Brain microvascular endothelial cell (primary cell): Measurements from ENCODE around the gene DLG2.

ENCODE experiments used
- DNase-seq: peaks from one replicate; pipeline ENCODE4 v3.0.0-alpha.2; 2020
- H3K27ac ChIP-seq: fragments of 250-450 bp; sonication (Bioruptor Pico); 2 replicates; pipeline ENCODE4 v1.5.1; 2020; ENCODE audit warnings: mild to moderate bottlenecking, moderate library complexity
- H3K27me3 ChIP-seq: fragments of 250-450 bp; sonication (Bioruptor Pico); replicated peaks from 2 replicates; pipeline ENCODE4 v1.5.1; 2020; ENCODE audit warnings: mild to moderate bottlenecking
- H3K36me3 ChIP-seq: fragments of 250-450 bp; sonication (Bioruptor Pico); replicated peaks from 2 replicates; pipeline ENCODE4 v1.5.1; 2020; ENCODE audit warnings: mild to moderate bottlenecking
- H3K4me3 ChIP-seq: 2 replicates; pipeline ENCODE4 v1.5.1; 2011; ENCODE audit warnings: low read depth, mild to moderate bottlenecking, control low read depth, low read length, moderate library complexity
- in situ Hi-C: cut with HindIII; loops from 2 replicates; pipeline ENCODE4 v1.10.0; 2017; ENCODE audit warnings: low sequenced_read_pairs, low pct_ligation_motif_present
- TF ChIP-seq, protein P1 (sequence below): IDR thresholded peaks from 2 replicates; pipeline ENCODE4 v1.5.1; 2011; ENCODE audit warnings: low read depth, mild to moderate bottlenecking, moderate library complexity, low read length, control low read depth, inconsistent platforms; ENCODE audit errors: missing control alignments

DLG2 gene

DNA sequence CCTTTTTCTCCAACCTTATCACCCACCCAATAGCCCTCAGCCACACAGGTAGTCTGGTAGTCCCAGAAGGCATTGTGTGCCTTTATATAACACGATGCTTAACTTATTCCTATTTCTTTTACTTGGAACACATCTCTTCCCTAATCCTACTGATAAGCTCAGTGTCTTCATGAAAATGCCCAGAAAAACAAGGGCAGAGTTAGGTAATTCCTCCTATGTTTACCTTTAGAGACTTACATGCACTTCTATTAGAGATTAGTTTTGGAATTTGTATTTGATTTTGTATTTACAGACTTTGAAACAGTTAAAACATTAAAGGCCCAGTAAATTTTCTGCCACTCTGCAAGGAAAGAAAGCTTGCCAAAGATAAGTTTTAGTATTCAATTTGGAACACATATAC, 1703.2 kb downstream of the DLG2 start:
- H3K4me3 ChIP-seq: no peak overlapping the region
- no peak overlapping the region for H3K27ac ChIP-seq
- in situ Hi-C loops: no loop called here
- no peaks in the 10 kb centered on the region for H3K36me3 ChIP-seq
- DNase-seq: no peak
- TF ChIP-seq, protein P1, sequence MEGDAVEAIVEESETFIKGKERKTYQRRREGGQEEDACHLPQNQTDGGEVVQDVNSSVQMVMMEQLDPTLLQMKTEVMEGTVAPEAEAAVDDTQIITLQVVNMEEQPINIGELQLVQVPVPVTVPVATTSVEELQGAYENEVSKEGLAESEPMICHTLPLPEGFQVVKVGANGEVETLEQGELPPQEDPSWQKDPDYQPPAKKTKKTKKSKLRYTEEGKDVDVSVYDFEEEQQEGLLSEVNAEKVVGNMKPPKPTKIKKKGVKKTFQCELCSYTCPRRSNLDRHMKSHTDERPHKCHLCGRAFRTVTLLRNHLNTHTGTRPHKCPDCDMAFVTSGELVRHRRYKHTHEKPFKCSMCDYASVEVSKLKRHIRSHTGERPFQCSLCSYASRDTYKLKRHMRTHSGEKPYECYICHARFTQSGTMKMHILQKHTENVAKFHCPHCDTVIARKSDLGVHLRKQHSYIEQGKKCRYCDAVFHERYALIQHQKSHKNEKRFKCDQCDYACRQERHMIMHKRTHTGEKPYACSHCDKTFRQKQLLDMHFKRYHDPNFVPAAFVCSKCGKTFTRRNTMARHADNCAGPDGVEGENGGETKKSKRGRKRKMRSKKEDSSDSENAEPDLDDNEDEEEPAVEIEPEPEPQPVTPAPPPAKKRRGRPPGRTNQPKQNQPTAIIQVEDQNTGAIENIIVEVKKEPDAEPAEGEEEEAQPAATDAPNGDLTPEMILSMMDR: no peak
- H3K27me3 ChIP-seq: no peaks in the 10 kb centered on the region

DNA sequence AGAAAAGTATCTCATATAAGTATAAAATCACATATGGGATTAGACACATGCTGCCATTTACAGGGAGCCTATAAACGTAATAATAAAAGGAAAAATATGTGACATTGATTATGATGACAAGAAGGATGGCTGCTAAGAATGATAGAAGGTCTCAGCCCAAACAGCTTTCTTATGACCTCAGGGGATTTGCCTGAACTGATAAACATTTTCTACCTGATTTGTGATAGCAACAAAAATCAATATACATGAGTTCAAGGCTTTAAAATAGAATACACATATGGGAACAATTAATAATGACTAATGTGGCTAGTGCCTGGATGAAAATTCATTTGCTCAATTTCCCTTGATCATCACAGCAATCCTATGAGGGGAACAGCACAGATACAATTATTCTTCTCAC, 1704.2 kb downstream of the DLG2 start:
- Histone ChIP-seq H3K27me3 (no peaks in the 10 kb centered on the region), H3K36me3 (no peaks in the 10 kb centered on the region), H3K27ac (no peak overlapping the region), H3K4me3 (no peak overlapping the region)
- DNase-seq: no peak
- TF ChIP-seq, protein P1: no peak
- in situ Hi-C loops: no loop called here

DNA sequence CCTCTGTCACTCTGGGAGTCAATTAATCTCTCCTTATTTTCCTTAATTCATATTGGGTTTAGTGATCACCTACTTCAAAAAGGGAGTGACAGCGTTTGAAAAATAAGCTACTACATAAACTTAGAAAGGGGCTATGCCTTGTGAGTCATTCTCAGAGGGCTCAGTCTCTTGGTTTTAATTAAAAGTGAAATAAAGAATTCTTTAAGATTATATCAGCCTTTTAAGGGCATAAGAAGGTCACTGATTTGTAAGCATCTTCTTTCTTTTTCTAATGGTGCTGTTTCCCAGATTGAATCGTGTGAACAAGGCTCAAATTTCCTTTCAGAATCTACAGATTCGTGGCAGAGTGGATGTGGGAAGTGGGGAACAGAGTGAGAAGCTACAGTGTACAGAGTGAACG, 1704.8 kb downstream of the DLG2 start:
- Histone ChIP-seq H3K27ac (no peak overlapping the region), H3K36me3 (no peaks in the 10 kb centered on the region), H3K27me3 (no peaks in the 10 kb centered on the region), H3K4me3 (no peak overlapping the region)
- no peak for DNase-seq
- TF ChIP-seq, protein P1: no peak
- in situ Hi-C loops: no loop called here

DNA sequence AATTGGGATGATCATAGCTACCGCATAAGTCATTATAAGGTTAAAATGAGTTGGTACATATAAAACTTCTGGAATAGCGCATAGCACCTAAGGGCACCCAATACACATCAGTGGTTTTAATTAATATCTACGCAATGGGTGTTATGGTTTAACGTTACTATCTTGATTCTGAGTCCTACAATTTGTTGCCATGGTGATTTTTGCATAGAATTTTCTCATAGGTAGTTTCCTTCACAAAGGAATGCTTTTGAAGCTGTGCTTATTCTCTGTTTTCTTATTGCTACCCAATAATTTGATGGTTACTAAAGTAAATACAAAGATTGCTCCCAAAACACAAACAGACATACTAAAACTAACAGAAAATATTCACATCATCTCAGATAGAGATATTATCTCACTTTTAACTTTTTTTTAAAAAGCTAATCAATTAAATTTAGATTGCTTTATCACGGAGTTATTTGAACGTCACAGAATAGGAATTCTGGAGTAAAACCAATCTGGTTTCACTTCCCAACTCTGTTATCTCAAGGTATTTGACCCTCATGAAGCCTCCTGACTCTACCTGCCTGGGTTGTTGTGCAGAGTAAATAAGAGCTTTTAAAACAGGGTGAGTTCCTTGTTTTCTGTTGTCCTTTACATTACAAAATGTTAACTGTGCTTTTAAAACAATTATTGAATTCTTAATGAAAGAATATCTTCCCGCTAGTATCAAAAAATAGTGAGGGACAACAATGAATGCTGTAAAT, 1705.5 kb downstream of the DLG2 start:
- TF ChIP-seq, protein P1: no peak
- H3K36me3 ChIP-seq: no peaks in the 10 kb centered on the region
- no peak overlapping the region for H3K27ac ChIP-seq
- no peak for DNase-seq
- no peak overlapping the region for H3K4me3 ChIP-seq
- in situ Hi-C loops: no loop called here
- H3K27me3 ChIP-seq: no peaks in the 10 kb centered on the region

DNA sequence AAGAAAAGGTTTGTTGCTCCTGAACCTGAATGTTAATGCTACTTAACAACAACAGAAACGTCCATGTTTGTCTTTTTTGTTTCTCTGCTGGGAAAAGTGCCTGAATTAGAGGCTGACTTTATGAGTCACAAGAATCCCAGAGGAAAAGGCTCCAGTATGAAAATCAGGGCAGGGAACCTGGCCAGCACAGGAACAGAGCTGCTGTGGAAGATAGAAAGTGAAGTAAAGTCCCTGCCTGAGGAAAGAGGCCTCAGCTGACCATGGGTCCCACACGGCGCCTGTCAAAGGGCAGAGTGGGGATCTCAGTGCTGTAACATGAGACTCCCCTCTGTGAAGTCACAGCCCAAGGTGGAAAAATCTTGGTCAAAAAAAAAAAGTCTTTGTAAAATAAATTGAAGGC, 1708.7 kb downstream of the DLG2 start:
- no peak overlapping the region for H3K4me3 ChIP-seq
- in situ Hi-C loops: no loop called here
- no peak overlapping the region for H3K27ac ChIP-seq
- DNase-seq: no peak
- H3K27me3 ChIP-seq: no peaks in the 10 kb centered on the region
- TF ChIP-seq, protein P1: no peak
- H3K36me3 ChIP-seq: no peaks in the 10 kb centered on the region

DNA sequence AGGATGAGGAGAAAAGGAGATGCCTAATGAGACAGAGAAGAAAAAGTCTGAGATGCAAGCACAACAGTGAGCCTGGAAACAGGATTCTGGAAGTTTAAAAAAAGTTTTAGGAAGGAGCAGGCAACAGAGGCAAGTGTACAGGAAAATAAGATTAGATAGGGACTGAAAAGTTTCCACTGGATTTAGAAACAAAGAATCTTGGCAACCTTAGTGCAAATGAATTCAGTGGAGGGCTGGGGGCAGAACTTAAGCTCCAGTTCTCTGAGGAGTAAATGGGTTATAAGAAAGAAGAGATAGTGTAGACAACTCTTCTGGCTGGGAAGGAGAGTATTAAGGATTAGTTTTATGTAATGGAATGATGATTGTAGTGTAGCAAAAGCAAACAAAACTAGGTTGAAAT, 1712.1 kb downstream of the DLG2 start:
- DNase-seq: no peak
- Histone ChIP-seq H3K4me3 (no peak overlapping the region), H3K27ac (no peak overlapping the region), H3K36me3 (no peaks in the 10 kb centered on the region), H3K27me3 (no peaks in the 10 kb centered on the region)
- TF ChIP-seq, protein P1: no peak
- in situ Hi-C loops: no loop called here
